ENCODE data around the gene SF3A1.
"Not testable (repeated sequence)": the region's sequence is repeated elsewhere in the genome, so short reads cannot be mapped to it uniquely, and the experiment has no call there.

SF3A1 gene

DNA sequence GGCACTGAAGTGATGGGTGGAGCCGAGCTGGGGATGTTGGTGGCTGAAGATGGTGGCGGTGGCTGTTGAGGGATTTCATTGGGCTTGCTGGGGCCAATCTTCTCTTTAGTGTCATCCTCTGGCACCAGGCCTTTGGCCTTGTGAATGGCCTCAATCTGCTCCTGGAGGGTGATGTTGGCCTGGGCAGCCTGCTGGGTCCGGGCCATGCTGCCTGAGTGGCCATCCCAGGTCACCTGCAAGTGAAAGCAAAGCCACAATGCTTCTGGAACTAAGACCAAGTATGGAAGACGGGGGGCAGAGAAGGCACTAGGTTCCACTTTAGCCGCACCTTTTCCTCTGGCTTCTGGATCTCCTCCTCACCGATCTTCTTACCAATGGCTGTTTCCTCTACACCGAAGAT, 17.9 kb downstream of the SF3A1 start:
- Histone ChIP-seq H3K27me3 (ENCODE audit: insufficient read depth, poor library complexity, severe bottlenecking) (no peaks in the 10 kb centered on the region), H3K4me3 (replicated peaks; ENCODE audit: insufficient read depth, low read length) (no peak overlapping the region), H3K27ac (replicated peaks) (no peak overlapping the region)
- TF ChIP-seq, protein P1, sequence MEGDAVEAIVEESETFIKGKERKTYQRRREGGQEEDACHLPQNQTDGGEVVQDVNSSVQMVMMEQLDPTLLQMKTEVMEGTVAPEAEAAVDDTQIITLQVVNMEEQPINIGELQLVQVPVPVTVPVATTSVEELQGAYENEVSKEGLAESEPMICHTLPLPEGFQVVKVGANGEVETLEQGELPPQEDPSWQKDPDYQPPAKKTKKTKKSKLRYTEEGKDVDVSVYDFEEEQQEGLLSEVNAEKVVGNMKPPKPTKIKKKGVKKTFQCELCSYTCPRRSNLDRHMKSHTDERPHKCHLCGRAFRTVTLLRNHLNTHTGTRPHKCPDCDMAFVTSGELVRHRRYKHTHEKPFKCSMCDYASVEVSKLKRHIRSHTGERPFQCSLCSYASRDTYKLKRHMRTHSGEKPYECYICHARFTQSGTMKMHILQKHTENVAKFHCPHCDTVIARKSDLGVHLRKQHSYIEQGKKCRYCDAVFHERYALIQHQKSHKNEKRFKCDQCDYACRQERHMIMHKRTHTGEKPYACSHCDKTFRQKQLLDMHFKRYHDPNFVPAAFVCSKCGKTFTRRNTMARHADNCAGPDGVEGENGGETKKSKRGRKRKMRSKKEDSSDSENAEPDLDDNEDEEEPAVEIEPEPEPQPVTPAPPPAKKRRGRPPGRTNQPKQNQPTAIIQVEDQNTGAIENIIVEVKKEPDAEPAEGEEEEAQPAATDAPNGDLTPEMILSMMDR (IDR thresholded peaks at IDR 0.05; ENCODE audit: insufficient read depth, low read length): no peak
- TF ChIP-seq SPI1 (IDR thresholded peaks at IDR 0.05; ENCODE audit: borderline replicate concordance, low read depth) (no peak), GABPA (IDR thresholded peaks at IDR 0.05; ENCODE audit: low read depth) (no peak), POLR2AphosphoS5 (IDR thresholded peaks at IDR 0.05; ENCODE audit: low read depth) (no peak)
- TF ChIP-seq, protein P2, sequence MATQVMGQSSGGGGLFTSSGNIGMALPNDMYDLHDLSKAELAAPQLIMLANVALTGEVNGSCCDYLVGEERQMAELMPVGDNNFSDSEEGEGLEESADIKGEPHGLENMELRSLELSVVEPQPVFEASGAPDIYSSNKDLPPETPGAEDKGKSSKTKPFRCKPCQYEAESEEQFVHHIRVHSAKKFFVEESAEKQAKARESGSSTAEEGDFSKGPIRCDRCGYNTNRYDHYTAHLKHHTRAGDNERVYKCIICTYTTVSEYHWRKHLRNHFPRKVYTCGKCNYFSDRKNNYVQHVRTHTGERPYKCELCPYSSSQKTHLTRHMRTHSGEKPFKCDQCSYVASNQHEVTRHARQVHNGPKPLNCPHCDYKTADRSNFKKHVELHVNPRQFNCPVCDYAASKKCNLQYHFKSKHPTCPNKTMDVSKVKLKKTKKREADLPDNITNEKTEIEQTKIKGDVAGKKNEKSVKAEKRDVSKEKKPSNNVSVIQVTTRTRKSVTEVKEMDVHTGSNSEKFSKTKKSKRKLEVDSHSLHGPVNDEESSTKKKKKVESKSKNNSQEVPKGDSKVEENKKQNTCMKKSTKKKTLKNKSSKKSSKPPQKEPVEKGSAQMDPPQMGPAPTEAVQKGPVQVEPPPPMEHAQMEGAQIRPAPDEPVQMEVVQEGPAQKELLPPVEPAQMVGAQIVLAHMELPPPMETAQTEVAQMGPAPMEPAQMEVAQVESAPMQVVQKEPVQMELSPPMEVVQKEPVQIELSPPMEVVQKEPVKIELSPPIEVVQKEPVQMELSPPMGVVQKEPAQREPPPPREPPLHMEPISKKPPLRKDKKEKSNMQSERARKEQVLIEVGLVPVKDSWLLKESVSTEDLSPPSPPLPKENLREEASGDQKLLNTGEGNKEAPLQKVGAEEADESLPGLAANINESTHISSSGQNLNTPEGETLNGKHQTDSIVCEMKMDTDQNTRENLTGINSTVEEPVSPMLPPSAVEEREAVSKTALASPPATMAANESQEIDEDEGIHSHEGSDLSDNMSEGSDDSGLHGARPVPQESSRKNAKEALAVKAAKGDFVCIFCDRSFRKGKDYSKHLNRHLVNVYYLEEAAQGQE (IDR thresholded peaks at IDR 0.05; ENCODE audit: insufficient replicate concordance, low read depth): no peak
- no peak for DNase-seq (ENCODE audit: low read depth in 1 of 2, low spot score in 1 of 2)

DNA sequence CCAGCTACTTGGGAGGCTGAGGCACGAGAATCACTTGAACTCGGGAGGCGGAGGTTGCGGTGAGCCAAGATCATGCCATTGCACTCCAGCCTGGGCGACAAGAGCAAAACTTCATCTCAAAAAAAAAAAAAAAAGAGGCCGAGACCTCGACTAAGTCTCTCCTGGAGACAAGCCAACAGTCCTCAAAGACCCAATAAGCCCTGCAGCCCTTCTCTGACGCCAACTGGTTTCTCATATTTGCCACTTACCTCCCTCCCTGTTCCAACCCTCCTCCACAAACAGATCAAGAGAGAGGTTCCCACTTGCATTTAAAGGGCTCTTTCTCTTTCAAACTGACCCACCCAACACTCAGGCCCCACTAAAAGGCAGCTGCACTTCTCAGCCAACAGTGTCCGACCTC, 18.4 kb downstream of the SF3A1 start:
- H3K4me3 ChIP-seq (replicated peaks; ENCODE audit: insufficient read depth, low read length); DNase-seq (ENCODE audit: low read depth in 1 of 2, low spot score in 1 of 2); H3K27ac ChIP-seq (replicated peaks); H3K27me3 ChIP-seq (ENCODE audit: insufficient read depth, poor library complexity, severe bottlenecking): not testable (repeated sequence)

DNA sequence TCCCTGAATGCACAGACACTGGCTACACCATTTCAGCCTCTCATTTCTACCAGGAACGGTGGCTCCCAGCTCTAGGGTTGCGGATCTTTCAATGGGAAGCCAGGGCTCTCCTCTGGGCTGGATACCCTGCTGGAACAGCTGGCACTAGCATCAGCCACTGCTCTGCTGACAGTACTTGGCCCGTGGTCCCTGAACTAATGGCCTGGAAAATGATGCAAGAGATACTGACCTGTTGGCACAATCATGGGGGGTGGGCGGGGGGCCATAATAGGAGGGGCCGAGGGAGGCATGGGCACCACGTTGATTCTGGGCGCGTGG, 19.3 kb downstream of the SF3A1 start:
- DNase-seq (ENCODE audit: low read depth in 1 of 2, low spot score in 1 of 2): no peak
- TF ChIP-seq POLR2AphosphoS5 (IDR thresholded peaks at IDR 0.05; ENCODE audit: low read depth) (no peak), SPI1 (IDR thresholded peaks at IDR 0.05; ENCODE audit: borderline replicate concordance, low read depth) (no peak), GABPA (IDR thresholded peaks at IDR 0.05; ENCODE audit: low read depth) (no peak)
- TF ChIP-seq, protein P2 (IDR thresholded peaks at IDR 0.05; ENCODE audit: insufficient replicate concordance, low read depth): no peak
- TF ChIP-seq, protein P1 (IDR thresholded peaks at IDR 0.05; ENCODE audit: insufficient read depth, low read length): no peak
- H3K4me3 ChIP-seq (replicated peaks; ENCODE audit: insufficient read depth, low read length): no peak overlapping the region

DNA sequence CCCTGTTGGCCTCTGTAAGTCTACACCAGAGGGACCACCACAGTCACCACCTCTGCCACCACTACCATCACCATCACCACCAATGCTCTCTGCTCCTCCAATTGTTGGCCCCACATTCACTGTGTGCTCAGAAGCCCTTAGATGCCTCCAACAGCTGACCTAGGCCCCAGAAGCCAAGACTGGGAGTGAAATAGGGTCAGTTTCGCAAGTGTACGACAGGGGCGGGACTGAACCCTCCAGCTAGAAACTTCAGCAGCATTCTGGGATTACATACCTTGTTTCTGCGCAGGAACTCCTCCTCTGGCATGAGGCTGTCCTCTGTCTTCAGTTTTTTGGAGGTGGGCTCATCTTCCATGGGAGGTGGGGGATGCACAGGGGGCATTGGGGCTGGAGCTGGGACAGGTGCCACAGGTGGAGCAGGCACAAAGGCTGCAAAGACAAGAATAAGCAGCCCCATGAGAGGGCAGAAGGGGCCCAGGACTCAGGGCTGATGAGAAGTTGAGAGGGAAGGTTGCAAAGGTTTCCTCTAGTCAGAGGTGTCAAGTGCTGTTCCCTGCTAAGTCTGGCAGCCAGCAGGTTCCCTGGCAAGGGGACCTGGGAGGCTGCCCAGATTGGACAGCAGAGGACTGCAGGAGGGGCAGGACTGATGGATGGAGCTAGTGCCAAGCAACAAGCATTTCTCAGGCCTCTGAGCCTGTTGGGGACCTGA, 19.8 kb downstream of the SF3A1 start:
- no peak for TF ChIP-seq SPI1 (IDR thresholded peaks at IDR 0.05; ENCODE audit: borderline replicate concordance, low read depth)
- TF ChIP-seq GABPA (IDR thresholded peaks at IDR 0.05; ENCODE audit: low read depth): no peak
- TF ChIP-seq, protein P1 (IDR thresholded peaks at IDR 0.05; ENCODE audit: insufficient read depth, low read length): no peak
- TF ChIP-seq POLR2AphosphoS5 (IDR thresholded peaks at IDR 0.05; ENCODE audit: low read depth): no peak
- TF ChIP-seq, protein P2 (IDR thresholded peaks at IDR 0.05; ENCODE audit: insufficient replicate concordance, low read depth): no peak
- Histone ChIP-seq H3K27me3 (ENCODE audit: insufficient read depth, poor library complexity, severe bottlenecking) (no peaks in the 10 kb centered on the region), H3K4me3 (replicated peaks; ENCODE audit: insufficient read depth, low read length) (no peak overlapping the region), H3K27ac (replicated peaks) (no peak overlapping the region)
- DNase-seq (ENCODE audit: low read depth in 1 of 2, low spot score in 1 of 2): no peak

More for the DNA sequence above, 19.3 kb downstream of the SF3A1 start:
- no peak overlapping the region for H3K27ac ChIP-seq (replicated peaks)
- H3K27me3 ChIP-seq (ENCODE audit: insufficient read depth, poor library complexity, severe bottlenecking): no peaks in the 10 kb centered on the region

Measured in HL-60 (cell line).